ENCODE data around the gene ZNHIT6.
"Not testable (repeated sequence)": the region's sequence is repeated elsewhere in the genome, so short reads cannot be mapped to it uniquely, and the experiment has no call there.

The ZNHIT6 gene

GRCh38 chr1:85707990-85708828, at the start of gene ZNHIT6:
Gene ZNHIT6 (minus strand): TSS chr1:85708433. CDS start chr1:85708284, 149 bp downstream.
- DNase-seq (ENCODE audit: low read depth) = peak; percentile 95

- DNase-seq (ENCODE audit: low read depth) = no peak
These were observed 48.6 kb upstream of the ZNHIT6 start for GRCh38 chr1:85756864-85757263.

GRCh38 chr1:85748120-85748519, 39.9 kb upstream of the ZNHIT6 start:
- DNase-seq (ENCODE audit: low read depth) = no peak

- DNase-seq (ENCODE audit: low read depth) = no peak
These were observed 38.5 kb upstream of the ZNHIT6 start for GRCh38 chr1:85746777-85747176.

GRCh38 chr1:85743814-85744213, 35.6 kb upstream of the ZNHIT6 start:
- no peak for DNase-seq (ENCODE audit: low read depth)

- DNase-seq (ENCODE audit: low read depth) = no peak
These were observed 26.7 kb upstream of the ZNHIT6 start for GRCh38 chr1:85734931-85735330.

- DNase-seq (ENCODE audit: low read depth) = no peak
These were observed 10.6 kb upstream of the ZNHIT6 start for GRCh38 chr1:85718678-85719340.

- DNase-seq (ENCODE audit: low read depth) = not testable (repeated sequence)
These were observed 6.3 kb upstream of the ZNHIT6 start for GRCh38 chr1:85714418-85715114.

GRCh38 chr1:85708829-85709227, 595 bp upstream of the ZNHIT6 start:
- DNase-seq (ENCODE audit: low read depth) = no peak

- no peak for DNase-seq (ENCODE audit: low read depth)
These were observed 805 bp downstream of the ZNHIT6 start for GRCh38 chr1:85707267-85707989.

GRCh38 chr1:85705940-85706339, 2.3 kb downstream of the ZNHIT6 start:
- no peak for DNase-seq (ENCODE audit: low read depth)

GRCh38 chr1:85700422-85700821, 7.8 kb downstream of the ZNHIT6 start:
- no peak for DNase-seq (ENCODE audit: low read depth)

GRCh38 chr1:85697895-85698294, 10.3 kb downstream of the ZNHIT6 start:
- no peak for DNase-seq (ENCODE audit: low read depth)

GRCh38 chr1:85692730-85693314, 15.4 kb downstream of the ZNHIT6 start:
- peak; percentile 70 for DNase-seq (ENCODE audit: low read depth)

GRCh38 chr1:85689775-85690404, 18.3 kb downstream of the ZNHIT6 start:
- no peak for DNase-seq (ENCODE audit: low read depth)

- DNase-seq (ENCODE audit: low read depth) = no peak
These were observed 24.8 kb downstream of the ZNHIT6 start for GRCh38 chr1:85683292-85684025.

- DNase-seq (ENCODE audit: low read depth) = peak; percentile 31
These were observed 27.1 kb downstream of the ZNHIT6 start for GRCh38 chr1:85681087-85681486.

GRCh38 chr1:85678193-85678592, 30.0 kb downstream of the ZNHIT6 start:
- DNase-seq (ENCODE audit: low read depth) = no peak

GRCh38 chr1:85677656-85678055, 30.6 kb downstream of the ZNHIT6 start:
- DNase-seq (ENCODE audit: low read depth) = no peak

- DNase-seq (ENCODE audit: low read depth) = no peak
These were observed 36.1 kb downstream of the ZNHIT6 start for GRCh38 chr1:85672031-85672660.

Measured in fibroblast of the conjunctiva (primary cell).